ENCODE data around the gene YPEL4.

GRCh38 chr11:57598831-57599155, 50.9 kb downstream of the YPEL4 start:
- TF ChIP-seq CTCF (conservative IDR thresholded peaks at IDR 0.05; ENCODE audit: low read length) (no peak), EZH2phosphoT487 (IDR thresholded peaks at IDR 0.05; ENCODE audit: borderline replicate concordance) (no peak)
